Panc1 (cell line): Measurements from ENCODE around the gene FAF1. TPM values are rescaled to one million over a fixed set of nuclear protein-coding genes. Genes with fewer than 3 reads are reported as not detected.

Experiments used
- ATAC-seq: fragments of 200-7000 bp; cut with Tn5 transposase; 2 replicates; pipeline ENCODE4 v1.9.1; 2020; ENCODE audit warnings: mild to moderate bottlenecking, moderate library complexity
- BruUV-seq: library from RNA; stranded (reverse); fragments of 400-500 nt; replicated peaks from 2 replicates; lab custom pipeline; 2021; lab: Mats Ljungman, UMichigan
- CTCF ChIA-PET: fragments of 300-600 bp; sonication (Branson Sonifier 250); formaldehyde crosslinking; loops from one replicate; lab custom pipeline; 2022; ENCODE audit warnings: antibody characterized with exemption; lab: Charles Lee
- POLR2A ChIA-PET: fragments of 300-600 bp; sonication (Branson Sonifier 250); formaldehyde crosslinking; loops from one replicate; lab custom pipeline; 2022; ENCODE audit warnings: antibody characterized with exemption; lab: Charles Lee
- DNase-seq: peaks from one replicate; pipeline ENCODE4 v3.0.0-alpha.2; 2010; ENCODE audit warnings: low read depth, low spot score
- H3K27ac ChIP-seq: 2 replicates; pipeline ENCODE4 v1.5.1; 2011; ENCODE audit warnings: mild to moderate bottlenecking, low read length, inconsistent platforms
- H3K27me3 ChIP-seq: fragments of 200-500 bp; sonication (Bioruptor generic); 2 replicates; pipeline ENCODE4 v1.6.0; 2014; ENCODE audit warnings: low read length, inconsistent platforms; ENCODE audit not compliant: control insufficient read depth, insufficient read depth
- H3K36me3 ChIP-seq: fragments of 200-500 bp; sonication (Bioruptor generic); 2 replicates; pipeline ENCODE4 v1.5.1; 2014; ENCODE audit warnings: inconsistent platforms, mild to moderate bottlenecking, low read length, moderate library complexity; ENCODE audit not compliant: control insufficient read depth, insufficient read depth
- H3K4me1 ChIP-seq: 2 replicates; pipeline ENCODE4 v1.5.1; 2011; ENCODE audit warnings: inconsistent platforms, mild to moderate bottlenecking, low read length, moderate library complexity; ENCODE audit not compliant: control insufficient read depth, insufficient read depth
- H3K4me3 ChIP-seq, 2 experiments: 2 replicates each; pipeline ENCODE4 v1.5.1; 2011 to 2012; ENCODE audit warnings: low read depth in 2 of 2, low read length in 2 of 2, mild to moderate bottlenecking in 2 of 2, inconsistent platforms in 1 of 2, moderate library complexity in 1 of 2
- H3K9me3 ChIP-seq: fragments of 200-500 bp; sonication (Bioruptor generic); 2 replicates; pipeline ENCODE4 v1.5.1; 2014; ENCODE audit warnings: low read depth, mild to moderate bottlenecking, inconsistent platforms, low read length, moderate library complexity; ENCODE audit not compliant: control insufficient read depth, insufficient read depth
- POLR2AphosphoS5 ChIP-seq: IDR thresholded peaks from 2 replicates; pipeline ENCODE4 v1.6.1; 2012; ENCODE audit warnings: mild to moderate bottlenecking, low read depth, low read length, moderate library complexity
- SIN3A ChIP-seq: IDR thresholded peaks from 2 replicates; pipeline ENCODE4 v1.6.1; 2012; ENCODE audit warnings: low read depth, mild to moderate bottlenecking, low read length, moderate library complexity, borderline replicate concordance; ENCODE audit not compliant: insufficient read depth
- TCF7L2 ChIP-seq: IDR thresholded peaks from 2 replicates; pipeline ENCODE4 v1.6.1; 2011; ENCODE audit warnings: mild to moderate bottlenecking, low read depth, low read length, inconsistent platforms
- in situ Hi-C: cut with HindIII; loops from 2 replicates; pipeline ENCODE4 v1.10.0; 2016; ENCODE audit warnings: low sequenced_read_pairs, low pct_unique_long_range_greater_than_20kb
- intact Hi-C: fragments of 100-400 bp; cut with micrococcal nuclease; formaldehyde crosslinking; loops from one replicate; pipeline ENCODE4 v1.10.0; 2022; ENCODE audit not compliant: unreplicated experiment
- total RNA-seq: library from RNA; stranded (reverse); gene quantifications from one replicate; pipeline ENCODE4 v1.2.1, GENCODE V29; 2021; ENCODE audit not compliant: unreplicated experiment
- TF ChIP-seq, protein P1 (sequence below): fragments of 450-650 bp; IDR thresholded peaks from 2 replicates; pipeline ENCODE4 v1.5.1; 2017; ENCODE audit warnings: mild to moderate bottlenecking
- TF ChIP-seq, protein P2 (sequence below), 2 experiments: IDR thresholded peaks; 2 replicates each; pipeline ENCODE4 v1.6.1; 2011 to 2012; ENCODE audit warnings: low read depth in 2 of 2, control low read depth in 1 of 2, low read length in 1 of 2, mild to moderate bottlenecking in 1 of 2, moderate library complexity in 1 of 2; ENCODE audit not compliant: insufficient read depth in 1 of 2

Gene FAF1
- total RNA-seq, 1 experiment from 2014 or later, result 101 TPM

DNA sequence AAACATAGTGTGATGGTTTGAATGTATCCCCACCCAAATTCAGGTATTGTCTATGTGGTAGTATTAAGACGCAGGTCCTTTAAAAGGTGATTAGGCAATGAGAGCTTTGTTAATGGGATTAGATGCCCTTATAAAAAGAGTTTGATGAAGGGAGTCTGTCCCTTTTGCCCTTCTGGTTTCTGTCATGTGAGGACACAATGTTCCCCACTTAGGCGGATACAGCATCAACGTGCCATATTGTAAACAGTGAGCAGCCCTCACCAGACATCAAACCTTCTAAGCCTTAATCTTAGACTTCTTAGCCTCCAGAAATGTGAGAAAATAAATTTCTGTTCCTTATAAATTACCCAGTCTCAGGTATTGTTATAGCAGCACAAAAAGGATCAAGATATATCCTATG, 172.8 kb downstream of the FAF1 start:
- TF ChIP-seq TCF7L2 (no peak), POLR2AphosphoS5 (no peak), SIN3A (no peak)
- TF ChIP-seq, protein P1, sequence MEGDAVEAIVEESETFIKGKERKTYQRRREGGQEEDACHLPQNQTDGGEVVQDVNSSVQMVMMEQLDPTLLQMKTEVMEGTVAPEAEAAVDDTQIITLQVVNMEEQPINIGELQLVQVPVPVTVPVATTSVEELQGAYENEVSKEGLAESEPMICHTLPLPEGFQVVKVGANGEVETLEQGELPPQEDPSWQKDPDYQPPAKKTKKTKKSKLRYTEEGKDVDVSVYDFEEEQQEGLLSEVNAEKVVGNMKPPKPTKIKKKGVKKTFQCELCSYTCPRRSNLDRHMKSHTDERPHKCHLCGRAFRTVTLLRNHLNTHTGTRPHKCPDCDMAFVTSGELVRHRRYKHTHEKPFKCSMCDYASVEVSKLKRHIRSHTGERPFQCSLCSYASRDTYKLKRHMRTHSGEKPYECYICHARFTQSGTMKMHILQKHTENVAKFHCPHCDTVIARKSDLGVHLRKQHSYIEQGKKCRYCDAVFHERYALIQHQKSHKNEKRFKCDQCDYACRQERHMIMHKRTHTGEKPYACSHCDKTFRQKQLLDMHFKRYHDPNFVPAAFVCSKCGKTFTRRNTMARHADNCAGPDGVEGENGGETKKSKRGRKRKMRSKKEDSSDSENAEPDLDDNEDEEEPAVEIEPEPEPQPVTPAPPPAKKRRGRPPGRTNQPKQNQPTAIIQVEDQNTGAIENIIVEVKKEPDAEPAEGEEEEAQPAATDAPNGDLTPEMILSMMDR, result no peak
- TF ChIP-seq, protein P2, sequence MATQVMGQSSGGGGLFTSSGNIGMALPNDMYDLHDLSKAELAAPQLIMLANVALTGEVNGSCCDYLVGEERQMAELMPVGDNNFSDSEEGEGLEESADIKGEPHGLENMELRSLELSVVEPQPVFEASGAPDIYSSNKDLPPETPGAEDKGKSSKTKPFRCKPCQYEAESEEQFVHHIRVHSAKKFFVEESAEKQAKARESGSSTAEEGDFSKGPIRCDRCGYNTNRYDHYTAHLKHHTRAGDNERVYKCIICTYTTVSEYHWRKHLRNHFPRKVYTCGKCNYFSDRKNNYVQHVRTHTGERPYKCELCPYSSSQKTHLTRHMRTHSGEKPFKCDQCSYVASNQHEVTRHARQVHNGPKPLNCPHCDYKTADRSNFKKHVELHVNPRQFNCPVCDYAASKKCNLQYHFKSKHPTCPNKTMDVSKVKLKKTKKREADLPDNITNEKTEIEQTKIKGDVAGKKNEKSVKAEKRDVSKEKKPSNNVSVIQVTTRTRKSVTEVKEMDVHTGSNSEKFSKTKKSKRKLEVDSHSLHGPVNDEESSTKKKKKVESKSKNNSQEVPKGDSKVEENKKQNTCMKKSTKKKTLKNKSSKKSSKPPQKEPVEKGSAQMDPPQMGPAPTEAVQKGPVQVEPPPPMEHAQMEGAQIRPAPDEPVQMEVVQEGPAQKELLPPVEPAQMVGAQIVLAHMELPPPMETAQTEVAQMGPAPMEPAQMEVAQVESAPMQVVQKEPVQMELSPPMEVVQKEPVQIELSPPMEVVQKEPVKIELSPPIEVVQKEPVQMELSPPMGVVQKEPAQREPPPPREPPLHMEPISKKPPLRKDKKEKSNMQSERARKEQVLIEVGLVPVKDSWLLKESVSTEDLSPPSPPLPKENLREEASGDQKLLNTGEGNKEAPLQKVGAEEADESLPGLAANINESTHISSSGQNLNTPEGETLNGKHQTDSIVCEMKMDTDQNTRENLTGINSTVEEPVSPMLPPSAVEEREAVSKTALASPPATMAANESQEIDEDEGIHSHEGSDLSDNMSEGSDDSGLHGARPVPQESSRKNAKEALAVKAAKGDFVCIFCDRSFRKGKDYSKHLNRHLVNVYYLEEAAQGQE (IDR thresholded peaks at IDR 0.05; ENCODE audit: insufficient read depth in 1 of 2, low read depth in 2 of 2, low read length in 1 of 2), result no peak
- DNase-seq, result no peak
- Histone ChIP-seq H3K27me3 (no peaks in the 10 kb centered on the region), H3K4me3 (no peak overlapping the region), H3K4me1 (no peaks in the 10 kb centered on the region), H3K27ac (no peak overlapping the region), H3K9me3 (no peaks in the 10 kb centered on the region), H3K36me3 (no peaks in the 10 kb centered on the region; the same call in 1 of the 2 replicates)
- in situ Hi-C loops (no loop called here), intact Hi-C loops (no loop called here)
- ChIA-PET POLR2A (no interaction called here), CTCF (no interaction called here)
- ATAC-seq, result no peak
- BruUV-seq, result no TSS peak

DNA sequence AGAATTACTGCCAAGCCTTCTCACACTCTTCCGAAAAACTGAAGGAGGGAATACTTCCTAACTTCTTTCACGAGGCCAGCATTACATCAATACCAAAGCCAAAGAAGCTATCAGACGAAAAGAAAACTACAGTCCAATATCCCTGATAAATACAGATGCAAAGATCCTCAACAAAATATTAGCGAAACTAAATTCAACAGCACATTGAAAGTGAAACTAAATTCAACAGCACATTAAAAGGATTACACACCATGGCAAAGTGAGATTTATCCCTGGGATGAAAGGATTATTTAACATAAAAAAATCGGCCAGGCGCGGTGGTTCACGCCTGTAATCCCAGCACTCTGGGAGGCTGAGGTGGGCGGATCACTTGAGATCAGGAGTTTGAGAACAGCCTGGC, 176.8 kb downstream of the FAF1 start:
- ChIA-PET POLR2A (no interaction called here), CTCF (no interaction called here)
- TF ChIP-seq TCF7L2 (no peak), POLR2AphosphoS5 (no peak), SIN3A (no peak)
- TF ChIP-seq, protein P2 (IDR thresholded peaks at IDR 0.05; ENCODE audit: insufficient read depth in 1 of 2, low read depth in 2 of 2, low read length in 1 of 2), result no peak
- TF ChIP-seq, protein P1, result no peak
- Histone ChIP-seq H3K27me3 (no peaks in the 10 kb centered on the region), H3K27ac (no peak overlapping the region), H3K4me1 (no peaks in the 10 kb centered on the region), H3K36me3 (no peaks in the 10 kb centered on the region; the same call in 1 of the 2 replicates), H3K9me3 (no peaks in the 10 kb centered on the region), H3K4me3 (no peak overlapping the region)
- no TSS peak for BruUV-seq
- intact Hi-C loops, result no loop called here
- in situ Hi-C loops, result no loop called here
- DNase-seq, result no peak
- ATAC-seq, result no peak
